ENCODE data around the gene VAV3.

VAV3 gene

DNA sequence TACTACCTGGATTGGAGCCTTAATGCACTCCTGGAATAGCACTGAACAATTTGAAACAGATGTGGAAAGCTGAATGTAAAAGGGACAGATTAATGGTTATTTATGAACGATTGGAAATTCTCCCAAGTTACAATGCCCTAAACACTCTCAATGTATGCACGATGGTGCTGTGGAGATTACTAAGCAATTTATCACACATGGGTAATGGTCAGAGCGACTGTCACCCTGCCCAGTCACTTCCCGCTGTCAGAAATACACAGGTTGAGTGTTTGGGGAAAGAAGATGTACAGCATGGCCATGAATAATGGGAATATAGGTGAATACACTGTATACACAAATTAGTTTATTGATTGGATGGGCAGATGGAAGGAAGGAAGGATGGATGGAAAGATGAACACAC lies 342.4 kb downstream of the VAV3 start:
- no peak for DNase-seq

DNA sequence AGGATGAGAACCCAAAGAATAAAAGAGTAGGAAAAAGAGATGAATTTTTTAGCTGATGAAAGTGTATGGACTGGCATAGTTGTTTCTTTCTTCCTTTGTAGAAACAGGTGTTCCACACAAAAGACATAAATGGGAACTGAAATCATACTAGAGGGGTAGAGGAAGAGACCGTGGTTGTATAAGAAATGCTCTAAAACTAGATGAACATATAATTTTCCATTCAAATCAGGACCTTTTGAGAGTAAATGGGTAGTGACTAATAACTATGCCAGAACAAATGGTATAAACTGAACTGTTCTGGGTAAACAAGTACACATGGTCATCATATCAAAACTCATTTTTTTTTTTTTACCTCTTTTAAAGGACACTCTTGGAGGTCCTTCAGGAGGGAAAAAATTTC lies 344.2 kb downstream of the VAV3 start:
- no peak for DNase-seq

DNA sequence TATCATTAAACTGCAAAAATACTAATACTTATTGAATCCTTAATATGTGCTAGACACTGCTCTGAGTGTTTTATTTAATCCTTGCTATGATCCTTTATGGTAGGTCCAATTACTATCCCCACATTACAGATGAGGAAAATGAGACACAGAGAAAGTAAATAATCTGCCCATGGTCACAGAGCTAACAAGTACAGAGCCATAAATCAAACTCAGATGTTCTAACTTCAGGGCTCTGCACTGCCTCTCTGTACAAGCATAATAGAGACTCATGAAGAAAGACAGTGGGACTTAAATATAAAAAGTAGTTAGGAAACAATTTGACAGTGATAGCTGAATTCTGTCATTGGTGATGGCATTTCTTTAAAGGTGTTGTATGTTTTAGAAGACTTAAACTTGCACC lies 346.4 kb downstream of the VAV3 start:
- no peak for DNase-seq

DNA sequence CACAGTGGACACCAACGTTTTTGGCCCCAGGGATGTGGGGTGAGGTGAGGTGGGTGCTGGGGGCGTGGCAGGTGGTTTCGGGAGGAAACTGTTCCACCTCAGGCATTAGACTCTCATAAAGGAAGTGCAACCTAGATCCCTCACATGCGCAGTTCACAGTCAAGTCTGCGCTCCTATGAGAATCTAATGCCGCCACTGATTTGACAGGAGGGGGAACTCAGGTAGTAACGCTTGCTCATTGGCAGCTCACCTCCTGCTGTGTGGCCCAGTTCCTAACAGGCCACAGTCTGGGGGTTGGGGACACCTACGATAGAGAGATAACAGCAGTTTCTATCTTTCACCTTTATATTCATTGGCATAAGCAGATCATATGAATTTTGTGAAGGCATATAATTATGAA lies 347.1 kb downstream of the VAV3 start:
- DNase-seq, result no peak

DNA sequence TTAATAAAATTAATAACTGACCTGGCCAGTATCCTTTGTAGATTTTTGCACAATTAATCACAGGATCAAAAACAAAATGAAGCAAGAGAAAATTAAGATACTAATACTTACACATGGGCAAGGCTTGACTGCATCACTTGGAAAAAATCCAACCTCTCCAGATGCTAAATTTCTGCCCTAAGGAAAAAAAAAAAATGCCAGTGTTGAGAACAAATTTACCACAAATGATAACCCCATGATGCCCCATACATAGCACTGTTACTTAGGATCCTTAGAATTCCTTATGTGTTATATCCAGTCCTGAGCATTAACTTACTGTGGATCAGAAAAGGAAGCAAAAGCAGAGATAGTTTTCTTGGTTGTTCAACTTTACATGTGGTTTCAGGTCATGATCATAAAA lies 347.5 kb downstream of the VAV3 start:
- no peak for DNase-seq

DNA sequence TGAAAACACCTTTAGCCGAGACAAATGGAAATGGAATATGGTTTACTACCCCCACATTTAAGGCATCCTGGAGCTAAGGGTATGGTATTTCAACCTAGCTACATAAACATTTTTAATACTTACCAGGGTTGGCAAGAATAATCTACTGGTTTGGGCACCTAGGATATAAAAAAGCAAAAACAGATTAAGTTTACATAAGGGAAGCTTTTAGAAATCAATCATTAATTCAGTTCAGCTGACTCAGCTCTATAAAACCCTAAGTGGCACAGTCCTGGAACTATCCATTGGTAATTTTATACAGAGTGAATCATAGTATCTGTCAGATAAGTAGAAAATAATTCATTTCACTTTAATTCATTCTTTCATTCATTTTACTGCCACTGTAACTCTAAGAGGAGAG lies 355.2 kb downstream of the VAV3 start:
- DNase-seq, result no peak

DNA sequence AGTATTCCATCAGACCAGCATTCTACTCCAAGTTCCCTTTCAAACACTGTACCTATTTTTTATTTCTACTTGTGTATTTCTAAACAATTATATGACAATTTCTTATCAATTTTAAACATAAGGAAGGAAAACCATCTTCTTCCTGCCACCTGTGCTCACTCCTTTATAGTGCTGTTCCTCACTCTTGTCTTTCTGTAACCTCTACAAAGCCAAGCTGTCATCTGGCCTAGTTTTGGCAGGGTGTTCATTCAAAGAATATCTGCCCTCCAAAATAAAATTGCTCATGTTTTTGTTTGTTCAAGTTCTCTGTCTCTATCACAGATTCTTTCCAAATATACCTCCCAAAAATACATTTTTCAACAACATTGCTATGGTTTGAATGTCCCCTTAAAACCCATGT lies 360.2 kb downstream of the VAV3 start:
- DNase-seq, result no peak

DNA sequence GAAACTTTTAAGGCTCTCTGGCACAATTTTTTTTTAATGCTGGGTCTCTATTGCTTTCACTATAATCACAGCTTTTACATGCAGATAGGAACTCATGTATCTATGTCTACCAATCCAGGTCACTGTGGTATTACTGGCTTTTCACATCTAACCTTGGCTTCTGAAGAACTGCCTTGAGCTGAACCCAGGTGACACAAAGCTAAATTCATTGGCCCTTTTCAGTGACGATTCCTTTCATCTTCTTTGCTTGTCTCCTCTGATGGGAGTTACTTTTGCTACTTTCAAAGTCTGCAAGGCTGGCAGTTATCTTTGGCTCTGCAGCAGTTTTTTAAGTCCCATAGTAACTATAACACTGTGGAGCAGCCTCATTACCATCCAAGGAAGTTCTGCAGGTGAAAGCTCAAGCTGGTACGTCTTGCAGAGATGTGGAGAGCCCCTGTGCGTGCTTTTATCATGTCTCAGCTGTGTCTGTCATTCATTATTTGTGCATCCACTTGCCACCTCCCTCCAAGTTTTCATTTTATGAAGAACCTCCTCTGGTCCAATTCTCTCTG lies 364.3 kb downstream of the VAV3 start:
- DNase-seq, result no peak

DNA sequence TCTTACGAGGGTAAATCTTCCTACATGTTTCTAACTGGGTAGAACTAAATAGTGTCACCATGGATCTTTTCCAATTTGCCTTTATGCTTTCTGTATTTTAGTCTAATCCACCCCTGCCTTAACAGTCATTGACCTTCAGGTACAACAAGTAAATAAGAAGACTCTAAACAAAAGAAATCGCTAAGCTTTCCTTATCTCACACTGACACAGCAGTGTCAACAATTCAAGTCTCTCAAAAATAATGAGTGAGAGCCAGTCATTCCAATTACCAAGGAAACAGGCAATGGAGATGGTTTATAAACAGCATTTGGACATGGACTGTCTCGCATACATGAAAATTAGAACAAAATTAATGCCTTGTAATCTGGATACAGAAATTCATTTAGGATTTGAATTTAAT lies 365.8 kb downstream of the VAV3 start:
- DNase-seq, result no peak

DNA sequence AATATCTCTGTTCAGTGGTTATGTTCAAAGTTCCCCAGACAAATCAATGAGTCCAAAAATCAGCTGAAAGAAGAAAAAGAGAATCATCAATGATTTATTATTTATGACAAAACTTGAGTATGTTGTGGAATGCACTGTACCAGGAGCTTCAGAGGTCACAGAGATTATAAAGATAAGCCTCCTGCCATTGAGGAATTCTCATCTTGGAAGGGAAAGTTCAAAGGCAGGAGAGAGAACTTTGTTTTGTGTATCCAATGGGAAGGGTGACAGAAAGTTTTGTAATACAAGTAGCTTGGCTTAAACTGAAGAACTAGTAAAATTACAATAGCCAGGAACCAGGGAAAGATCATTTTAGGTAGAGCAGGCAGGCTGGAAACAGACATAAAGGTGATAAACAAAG lies 367.7 kb downstream of the VAV3 start:
- DNase-seq, result no peak

DNA sequence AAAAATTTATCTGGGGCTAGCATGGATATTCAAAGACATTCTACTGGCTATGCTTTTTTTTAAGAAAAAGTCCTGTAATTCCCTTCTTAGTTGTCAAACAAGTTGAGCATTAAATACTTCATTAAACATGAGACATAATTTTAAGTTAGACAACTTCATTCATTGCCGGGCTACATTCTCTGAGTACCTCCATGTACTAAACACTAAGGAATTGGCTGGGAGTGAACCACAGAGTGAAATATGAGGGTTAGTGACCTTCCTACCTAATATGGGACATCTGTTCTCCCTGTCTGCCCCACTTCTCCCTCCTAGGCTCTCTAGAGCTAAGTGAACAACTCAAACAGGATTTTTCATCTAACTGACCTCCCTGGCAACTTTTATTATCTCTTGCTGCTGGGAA lies 370.4 kb downstream of the VAV3 start:
- DNase-seq, result no peak

DNA sequence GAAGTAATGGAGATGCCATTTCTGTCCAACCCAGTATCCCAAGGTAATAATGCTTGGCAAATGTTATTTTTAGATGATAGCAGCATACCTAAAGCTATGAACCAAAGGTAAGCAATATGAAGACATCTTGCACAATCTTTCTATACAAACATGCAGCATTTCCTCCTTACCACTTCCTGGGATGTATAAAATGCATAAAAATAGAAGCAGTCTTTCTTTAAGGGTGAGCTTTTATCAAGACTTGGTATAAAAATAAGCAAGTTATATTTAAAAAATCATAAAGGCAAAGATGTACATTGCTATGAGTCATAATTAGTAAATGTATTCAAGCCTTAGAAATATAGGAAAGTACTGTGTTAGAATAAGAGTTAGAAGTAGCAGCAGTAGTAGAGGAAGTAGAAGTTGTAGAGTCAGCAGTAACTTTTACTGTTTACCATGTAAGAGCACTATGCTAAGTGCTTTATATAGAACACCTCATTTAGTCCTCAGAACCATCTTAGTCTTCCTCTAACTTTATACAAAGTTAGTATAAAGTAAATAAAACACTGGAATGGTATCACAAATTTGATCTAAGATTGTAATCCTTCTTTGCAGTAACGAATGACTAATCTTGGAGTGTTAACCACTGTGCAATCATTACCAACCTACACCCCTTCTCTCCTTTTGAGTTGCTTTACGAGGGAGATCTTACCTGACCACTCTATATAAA lies 371.3 kb downstream of the VAV3 start:
- DNase-seq, result no peak

DNA sequence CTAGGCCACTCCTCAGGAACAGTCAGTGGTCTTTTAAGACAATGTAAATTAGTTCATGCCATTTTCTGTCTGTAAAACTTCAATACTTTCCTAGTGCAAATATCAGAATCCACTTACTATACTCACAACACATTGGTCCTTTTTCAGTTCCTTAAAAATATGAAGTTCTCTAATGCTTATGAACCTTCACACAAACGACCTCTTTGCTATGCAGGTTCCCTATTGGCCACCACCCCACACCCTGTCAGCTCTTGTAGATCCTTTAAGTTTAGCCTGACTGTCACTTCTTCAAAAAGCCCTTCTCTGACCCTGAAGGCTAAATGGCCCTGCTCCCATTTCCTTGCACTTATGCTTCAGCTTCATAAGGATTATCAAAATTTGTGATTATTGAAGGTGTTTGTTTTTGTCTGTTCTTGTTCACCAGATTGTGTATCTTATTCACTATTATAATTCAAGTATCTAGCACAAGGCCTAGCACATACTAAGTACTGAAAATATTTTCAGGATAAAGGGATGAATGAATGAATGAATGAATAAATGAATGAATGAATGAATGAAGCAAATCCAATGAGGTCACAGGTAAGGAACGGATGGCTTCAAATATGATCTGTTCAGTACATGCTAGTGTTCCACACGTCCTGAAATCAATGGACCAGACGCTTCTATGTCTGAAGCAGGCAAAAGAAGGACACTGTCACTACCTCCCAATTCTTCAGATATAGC lies 373.9 kb downstream of the VAV3 start:
- DNase-seq, result no peak

DNA sequence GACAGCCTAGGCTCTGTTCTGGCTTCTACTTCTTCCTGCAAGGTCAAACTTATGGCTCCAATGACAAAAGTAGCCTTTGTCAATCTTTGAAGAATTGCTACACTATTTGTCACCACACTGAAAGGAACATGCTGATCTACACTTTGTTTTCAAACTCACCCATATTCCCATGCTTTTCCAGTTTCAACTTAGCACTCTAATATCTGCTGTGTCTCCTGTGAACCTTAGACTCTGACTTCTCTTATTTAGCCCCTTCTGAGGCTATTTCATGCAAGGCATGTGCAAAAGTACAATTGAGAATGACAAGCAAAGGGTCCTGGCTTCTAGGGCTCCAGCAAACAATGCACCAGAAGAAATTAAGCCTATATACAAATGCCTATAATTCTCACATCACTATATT lies 374.9 kb downstream of the VAV3 start:
- no peak for DNase-seq

DNA sequence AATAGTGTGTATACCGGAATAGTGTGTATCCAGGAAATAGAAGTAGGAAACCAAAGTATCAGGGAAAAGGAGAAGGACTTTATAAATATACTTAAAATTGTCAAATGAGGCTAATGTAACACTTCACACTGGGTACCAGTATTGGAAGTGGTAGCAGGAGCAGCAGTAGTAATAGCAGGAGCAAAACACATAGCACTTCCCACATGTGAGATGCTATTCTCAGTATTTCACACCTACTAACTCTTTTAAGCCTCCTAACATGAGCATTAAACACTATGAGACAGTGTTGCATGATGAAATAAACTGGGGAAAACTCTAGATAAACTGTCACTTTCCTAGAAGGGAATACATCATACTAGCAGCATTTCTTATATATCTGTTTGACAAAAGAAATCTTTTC lies 376.7 kb downstream of the VAV3 start:
- no peak for DNase-seq

DNA sequence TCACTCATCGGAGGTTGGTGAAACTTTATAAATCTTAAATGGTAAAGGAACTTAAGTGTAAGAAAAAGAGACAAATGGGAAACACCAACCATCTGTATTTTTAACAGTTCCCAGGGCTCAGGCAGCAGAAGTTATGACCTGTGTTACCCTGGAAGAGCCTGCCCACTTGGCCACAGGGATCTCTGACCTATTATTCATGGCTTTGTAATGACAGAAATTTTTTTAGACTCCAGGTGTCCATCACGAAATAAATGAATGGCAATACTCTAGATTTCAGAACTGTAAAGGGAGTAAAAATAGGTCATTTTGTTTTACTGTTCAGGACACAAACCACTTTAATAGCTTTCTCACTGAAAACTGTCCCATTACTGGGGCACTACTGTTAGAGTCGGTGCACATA lies 389.8 kb downstream of the VAV3 start:
- no peak for DNase-seq

DNA sequence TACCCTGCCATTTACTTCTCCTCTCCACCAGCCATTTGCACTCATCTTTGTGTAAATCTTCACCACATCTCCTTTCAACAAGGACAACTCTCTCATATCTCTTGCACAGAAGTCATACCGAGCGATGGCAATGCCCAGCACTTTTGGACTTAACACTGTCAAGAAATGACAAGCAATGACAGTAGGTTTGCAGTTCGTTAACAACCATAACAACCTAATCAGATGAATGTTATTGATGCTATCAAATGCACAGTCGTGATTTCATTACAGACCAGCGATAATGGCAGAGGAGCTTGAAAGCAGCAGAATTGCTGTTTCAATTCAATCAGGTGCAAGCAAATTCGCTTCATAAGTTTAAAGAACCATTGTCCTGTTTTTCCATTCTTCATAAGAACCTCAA lies 390.9 kb downstream of the VAV3 start:
- no peak for DNase-seq

DNA sequence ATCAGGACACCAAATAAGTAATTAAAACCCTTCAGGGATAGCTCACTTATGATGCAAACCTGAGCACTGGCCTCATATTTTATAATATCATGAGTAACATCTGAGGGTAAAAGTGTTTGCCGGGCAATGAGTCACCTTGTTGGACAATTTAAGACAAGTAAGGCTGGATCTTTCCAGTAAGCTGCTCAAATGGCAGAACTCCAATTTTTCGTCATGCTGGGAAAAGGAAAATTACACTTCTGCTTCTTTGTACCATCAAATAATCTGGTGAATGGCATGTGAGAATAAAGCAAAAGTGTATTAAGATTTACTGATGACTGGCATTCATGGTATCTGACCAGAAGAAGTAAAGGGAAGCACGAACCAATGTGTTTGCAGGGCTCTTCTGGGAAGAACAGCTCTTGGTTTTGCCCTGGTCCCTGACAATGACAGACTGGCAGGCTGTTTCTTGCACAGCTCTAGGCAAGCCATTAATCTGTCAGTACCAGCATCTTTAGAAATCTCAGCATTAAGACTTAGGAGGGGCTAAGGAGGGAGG lies 392.2 kb downstream of the VAV3 start:
- peak; percentile 49 for DNase-seq

DNA sequence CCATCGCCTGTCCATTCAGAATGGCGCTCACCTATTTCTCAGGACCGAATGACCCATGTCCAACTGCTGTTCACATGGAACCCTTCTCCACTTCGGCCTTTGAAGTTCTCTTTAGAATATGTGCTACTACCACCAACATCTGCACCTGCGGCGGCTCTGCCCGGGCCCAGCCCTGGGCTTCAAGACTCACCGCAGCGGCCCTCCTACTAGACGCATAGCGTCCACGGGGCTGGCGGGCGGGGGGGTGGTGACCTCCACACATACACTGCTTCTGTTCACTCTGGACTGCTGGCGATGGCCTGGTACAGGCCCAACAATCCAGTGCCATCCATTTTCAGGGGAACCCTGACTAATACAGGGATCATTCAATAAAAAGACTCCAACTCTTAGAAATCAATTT lies 394.2 kb downstream of the VAV3 start:
- DNase-seq, result no peak

DNA sequence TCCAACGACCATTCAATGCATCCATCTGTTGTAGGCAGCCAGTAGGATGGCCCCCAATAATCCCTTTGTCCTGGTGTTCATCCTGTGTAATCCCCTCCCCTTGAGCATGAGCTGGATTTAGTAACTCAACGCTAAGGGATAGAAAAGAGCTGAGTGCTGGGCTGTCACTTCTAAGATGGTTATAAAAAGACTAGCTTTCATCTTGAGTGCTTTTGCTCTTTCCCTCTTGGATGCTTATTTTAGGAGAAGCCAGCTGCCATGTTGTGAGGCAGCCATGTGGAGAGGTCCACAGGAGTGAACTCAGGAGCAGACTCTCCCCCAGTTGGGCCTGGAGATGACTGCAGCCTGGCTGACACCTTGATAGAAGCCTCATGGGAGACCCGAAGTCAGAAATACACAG lies 401.5 kb downstream of the VAV3 start:
- peak; percentile 98 for DNase-seq

DNA sequence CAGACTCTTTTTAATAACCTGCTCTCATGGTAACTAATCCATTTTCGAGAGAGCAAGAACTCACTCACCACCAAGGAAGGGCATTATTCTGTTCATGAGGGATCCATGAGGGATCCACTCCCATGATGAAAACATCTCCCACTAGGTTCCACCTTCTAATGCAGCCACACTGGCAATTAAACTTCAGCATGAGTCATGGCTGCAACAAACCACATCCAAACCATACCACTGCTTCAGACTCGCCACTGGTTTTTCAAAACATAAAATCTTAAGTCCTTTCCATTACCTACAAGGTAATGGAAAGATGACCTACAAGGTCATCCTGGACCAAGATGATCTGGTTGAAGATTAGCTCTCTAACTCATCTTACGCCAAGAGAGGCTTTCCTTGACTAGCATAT lies 405.1 kb downstream of the VAV3 start:
- no peak for DNase-seq

DNA sequence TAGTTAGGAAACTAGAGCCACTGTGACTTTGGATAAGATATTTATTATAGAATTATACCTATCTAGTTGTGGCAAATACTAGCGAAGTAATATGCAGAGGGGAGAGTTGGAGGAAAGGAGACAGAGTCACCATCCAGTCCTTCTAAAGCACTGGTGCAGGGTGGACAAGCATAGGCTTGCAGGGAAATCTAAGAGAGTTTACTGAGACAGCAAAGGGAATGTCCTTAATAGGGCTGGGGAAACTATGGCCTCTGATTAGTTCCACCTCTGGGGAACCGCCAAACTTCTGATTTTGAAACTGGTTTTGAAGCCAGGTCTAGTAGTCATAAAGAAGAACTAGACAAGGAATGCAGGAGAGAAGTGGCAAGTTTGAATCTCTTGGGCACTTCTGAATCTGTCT lies 407.9 kb downstream of the VAV3 start:
- no peak for DNase-seq

DNA sequence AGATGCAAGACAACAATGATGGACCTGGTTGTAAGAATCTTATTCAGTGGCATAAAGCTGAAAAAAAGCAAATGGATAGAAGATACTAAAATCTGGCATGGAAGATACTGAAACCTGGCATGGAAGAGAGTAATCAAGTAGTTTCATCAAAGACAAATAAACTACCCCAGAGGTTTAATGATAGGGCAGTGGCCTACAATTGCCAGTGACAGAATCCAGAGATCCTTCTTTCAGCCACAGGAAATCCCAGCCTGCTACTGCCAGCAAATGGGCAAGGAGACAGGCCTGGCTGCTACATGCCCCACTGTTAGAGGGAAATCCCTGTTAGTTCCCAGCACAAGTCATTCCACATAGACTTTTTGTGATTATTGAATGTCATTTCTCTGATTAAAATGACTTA lies 409.4 kb downstream of the VAV3 start:
- no peak for DNase-seq

DNA sequence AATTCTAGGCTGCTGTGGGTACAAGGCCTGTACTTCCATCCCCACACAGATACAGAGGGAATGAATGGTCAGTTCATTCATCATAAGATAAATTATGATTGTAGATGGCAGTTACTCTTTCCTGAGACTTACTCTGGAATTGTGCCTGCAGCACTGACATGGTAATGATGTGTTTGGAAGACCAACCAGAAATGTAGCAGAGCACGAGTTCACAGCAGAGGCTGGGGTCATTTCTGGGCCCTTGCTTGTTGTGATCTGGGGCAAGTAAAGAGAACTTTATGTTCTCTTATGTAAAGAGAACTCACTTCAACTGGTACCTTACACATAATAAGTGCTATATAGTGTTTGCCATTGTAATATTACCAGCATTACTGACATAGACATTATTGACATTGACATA lies 412.2 kb downstream of the VAV3 start:
- no peak for DNase-seq
